Neutrophil (primary cell): ENCODE results near the gene PPP2R5E.

ENCODE experiments used
- H3K27ac ChIP-seq: fragments of 200-600 bp; sonication (generic); 2 replicates; pipeline ENCODE4 v1.5.1; 2016; ENCODE audit warnings: mild to moderate bottlenecking, moderate library complexity
- H3K27me3 ChIP-seq: fragments of 200-600 bp; sonication (generic); 2 replicates; pipeline ENCODE4 v1.6.0; 2016; ENCODE audit warnings: mild to moderate bottlenecking
- H3K36me3 ChIP-seq: fragments of 200-600 bp; sonication (generic); 2 replicates; pipeline ENCODE4 v1.5.1; 2017
- H3K4me1 ChIP-seq, 2 experiments: fragments of 200-600 bp in 1 of 2; sonication (generic) in 1 of 2; 1 replicate in 1 of 2; 2 replicates in 1 of 2; pipeline versions ENCODE4 v1.5.1 to v1.6.1; 2013 to 2016; ENCODE audit warnings: low read depth in 1 of 2, low read length in 1 of 2, mild to moderate bottlenecking in 1 of 2, moderate library complexity in 1 of 2; ENCODE audit not compliant: control insufficient read depth in 1 of 2, insufficient read depth in 1 of 2
- H3K4me3 ChIP-seq, 2 experiments: fragments of 200-600 bp in 1 of 2; sonication (generic) in 1 of 2; 1 replicate in 1 of 2; 2 replicates in 1 of 2; pipeline ENCODE4 v1.5.1; 2013 to 2016; ENCODE audit warnings: low read depth in 1 of 2, low read length in 1 of 2, mild to moderate bottlenecking in 1 of 2, moderate library complexity in 1 of 2
- H3K9me3 ChIP-seq: fragments of 200-600 bp; sonication (generic); 2 replicates; pipeline ENCODE4 v1.5.1; 2016
- CTCF ChIP-seq: fragments of 200-600 bp; sonication (generic); IDR thresholded peaks from 2 replicates; pipeline ENCODE4 v1.5.1; 2016; ENCODE audit warnings: antibody characterized with exemption

The PPP2R5E gene

GRCh38 chr14:63477556-63477955, 65.6 kb downstream of the PPP2R5E start:
- Histone ChIP-seq H3K9me3 (no peaks in the 10 kb centered on the region), H3K4me3 (no peak overlapping the region), H3K4me1 (peaks cover 15 to 17% of the 10 kb centered on the region in 2 experiments), H3K27me3 (no peaks in the 10 kb centered on the region), H3K36me3 (no peaks in the 10 kb centered on the region), H3K27ac (no peak overlapping the region)
- no peak for TF ChIP-seq CTCF

GRCh38 chr14:63475761-63476160, 67.4 kb downstream of the PPP2R5E start:
- no peak for TF ChIP-seq CTCF
- no peaks in the 10 kb centered on the region for H3K9me3 ChIP-seq
- H3K36me3 ChIP-seq, result no peaks in the 10 kb centered on the region
- H3K4me1 ChIP-seq, result peaks cover 20% of the 10 kb centered on the region in 2 experiments
- H3K27ac ChIP-seq, result no peak overlapping the region
- H3K27me3 ChIP-seq, result no peaks in the 10 kb centered on the region
- H3K4me3 ChIP-seq, result no peak overlapping the region

- H3K27ac ChIP-seq, result no peak overlapping the region
- H3K36me3 ChIP-seq, result no peaks in the 10 kb centered on the region
- H3K27me3 ChIP-seq, result no peaks in the 10 kb centered on the region
- peaks cover 11 to 12% of the 10 kb centered on the region in 2 experiments for H3K4me1 ChIP-seq
- H3K4me3 ChIP-seq, result no peak overlapping the region
- no peaks in the 10 kb centered on the region for H3K9me3 ChIP-seq
- TF ChIP-seq CTCF, result no peak
These were observed 68.3 kb downstream of the PPP2R5E start for GRCh38 chr14:63474844-63475243.

- TF ChIP-seq CTCF, result no peak
- Histone ChIP-seq H3K36me3 (no peaks in the 10 kb centered on the region), H3K27me3 (no peaks in the 10 kb centered on the region), H3K27ac (no peak overlapping the region), H3K4me3 (no peak overlapping the region), H3K9me3 (no peaks in the 10 kb centered on the region), H3K4me1 (peaks cover 9 to 12% of the 10 kb centered on the region in 2 experiments)
These were observed 69.1 kb downstream of the PPP2R5E start for GRCh38 chr14:63474111-63474510.

- no peak for TF ChIP-seq CTCF
- no peaks in the 10 kb centered on the region for H3K27me3 ChIP-seq
- no peak overlapping the region for H3K4me3 ChIP-seq
- no peaks in the 10 kb centered on the region for H3K9me3 ChIP-seq
- no peaks in the 10 kb centered on the region for H3K36me3 ChIP-seq
- peak overlapping the region; percentile 42 for H3K27ac ChIP-seq
- H3K4me1 ChIP-seq, result peaks cover 9 to 12% of the 10 kb centered on the region in 2 experiments
These were observed 70.0 kb downstream of the PPP2R5E start for GRCh38 chr14:63472986-63473788.
